ENCODE measurements around the gene NKAIN2.

NKAIN2 gene

GRCh38 chr6:124772733-124773319 is 969.2 kb downstream of the NKAIN2 start:
- DNase-seq = no peak

- DNase-seq = peak in 1 of 14 donors; percentile 5
Observed at GRCh38 chr6:124775121-124775520, 971.5 kb downstream of the NKAIN2 start.

- DNase-seq = no peak
Observed at GRCh38 chr6:124777863-124778262, 974.2 kb downstream of the NKAIN2 start.

GRCh38 chr6:124780623-124781022 is 977.0 kb downstream of the NKAIN2 start:
- DNase-seq = no peak

- DNase-seq = no peak
Observed at GRCh38 chr6:124783344-124783743, 979.7 kb downstream of the NKAIN2 start.

- no peak for DNase-seq
Observed at GRCh38 chr6:124791156-124791555, 987.5 kb downstream of the NKAIN2 start.

GRCh38 chr6:124792386-124792785 is 988.7 kb downstream of the NKAIN2 start:
- no peak for DNase-seq

GRCh38 chr6:124793398-124793797 is 989.7 kb downstream of the NKAIN2 start:
- DNase-seq = peak in 1 of 14 donors; percentile 7

- DNase-seq = peak in 8 of 14 donors; percentile 2 to 89 (median 14)
Observed at GRCh38 chr6:124795643-124796463, 992.2 kb downstream of the NKAIN2 start.

- DNase-seq = peak in 1 of 14 donors; percentile 85
Observed at GRCh38 chr6:124796464-124796970, 992.9 kb downstream of the NKAIN2 start.

GRCh38 chr6:124797224-124797623 is 993.6 kb downstream of the NKAIN2 start:
- no peak for DNase-seq

GRCh38 chr6:124798942-124799496 is 995.4 kb downstream of the NKAIN2 start:
- peak in 1 of 14 donors; percentile 25 for DNase-seq

GRCh38 chr6:124799638-124800037 is 996.0 kb downstream of the NKAIN2 start:
- DNase-seq = no peak

- DNase-seq = peak in 2 of 14 donors; percentile 4 to 8
Observed at GRCh38 chr6:124800222-124800621, 996.6 kb downstream of the NKAIN2 start.

- no peak for DNase-seq
Observed at GRCh38 chr6:124812067-124812466, 1008.4 kb downstream of the NKAIN2 start.

GRCh38 chr6:124819346-124819745 is 1015.7 kb downstream of the NKAIN2 start:
- DNase-seq = no peak

GRCh38 chr6:124822204-124822613 is 1018.5 kb downstream of the NKAIN2 start:
- DNase-seq = no peak

- no peak for DNase-seq
Observed at GRCh38 chr6:124822721-124823120, 1019.1 kb downstream of the NKAIN2 start.

GRCh38 chr6:124823240-124824111 is 1019.8 kb downstream of the NKAIN2 start:
- DNase-seq = no peak

GRCh38 chr6:124825564-124825963 is 1021.9 kb downstream of the NKAIN2 start:
- DNase-seq = no peak

GRCh38 chr6:124829822-124830221 is 1026.2 kb downstream of the NKAIN2 start:
- DNase-seq = no peak

- no peak for DNase-seq
Observed at GRCh38 chr6:124830506-124830905, 1026.8 kb downstream of the NKAIN2 start.

Measured in C1 segment of cervical spinal cord (tissue), 14 donors.